ENCODE results near the gene EVA1A. TPM values are rescaled to one million over a fixed set of nuclear protein-coding genes. Genes with fewer than 3 reads are reported as not detected.

The EVA1A gene
- total RNA-seq, 1 experiment from 2014 or later, result 0.68 TPM

- DNase-seq, result no peak
- Mint-ChIP-seq H3K36me3 (ENCODE audit: insufficient read depth in 1 of 3, low read depth in 3 of 3) (peaks cover 0 to 4% (median 4%) of the 10 kb centered on the region in 3 experiments; a peak in 4 of 7 replicates), H3K4me3 (no peak overlapping the region), H3K4me1 (peaks cover 41 to 43% of the 10 kb centered on the region in 2 experiments), H3K9me3 (peaks cover 3 to 5% of the 10 kb centered on the region in 2 experiments; a peak in 3 of 5 replicates), H3K27me3 (ENCODE audit: low read depth) (peaks cover 1% of the 10 kb centered on the region; the same call in 1 of the 2 replicates), H3K27ac (no peak overlapping the region; a peak in 1 of 7 replicates)
- Histone ChIP-seq H2BK12ac (ENCODE audit: insufficient read length, low read depth, low read length) (no peak overlapping the region), H4K5ac (ENCODE audit: insufficient read length, low read depth, low read length) (no peak overlapping the region), H2AK5ac (ENCODE audit: insufficient read length, low read length) (no peak overlapping the region), H3K4ac (ENCODE audit: low read depth, low read length) (no peak overlapping the region), H3K4me2 (ENCODE audit: insufficient read depth, insufficient read length, low read length) (no peak overlapping the region), H3K27me3 (ENCODE audit: insufficient read depth, low read length) (no peaks in the 10 kb centered on the region), H3K27ac (ENCODE audit: insufficient read length, low read depth, low read length) (no peak overlapping the region), H3K23me2 (ENCODE audit: insufficient read length, low read depth, low read length, poor library complexity, severe bottlenecking) (no peaks in the 10 kb centered on the region), H2BK15ac (ENCODE audit: low read depth, low read length) (no peak overlapping the region), H3K18ac (ENCODE audit: insufficient read length, low read depth, low read length) (no peak overlapping the region), H3K14ac (ENCODE audit: insufficient read depth, low read length) (no peak overlapping the region), H3K9me3 (ENCODE audit: control insufficient read depth, low read depth, low read length) (no peaks in the 10 kb centered on the region), H4K20me1 (ENCODE audit: control insufficient read depth, insufficient read depth, insufficient read length) (no peaks in the 10 kb centered on the region), H3K9ac (ENCODE audit: extremely low read depth, insufficient read length, low read length) (no peak overlapping the region), H3K56ac (ENCODE audit: insufficient read length, low read depth, low read length) (no peak overlapping the region), H2BK5ac (ENCODE audit: insufficient read length, low read length) (no peak overlapping the region), H4K8ac (replicated peaks; ENCODE audit: insufficient read length, low read depth, low read length) (no peak overlapping the region), H2AFZ (ENCODE audit: low read length) (no peak overlapping the region), H3K79me1 (ENCODE audit: insufficient read depth, low read depth, low read length, poor library complexity, severe bottlenecking) (no peaks in the 10 kb centered on the region), H4K91ac (ENCODE audit: insufficient read length, low read depth, low read length) (no peak overlapping the region), H3K79me2 (ENCODE audit: insufficient read depth, low read length) (no peaks in the 10 kb centered on the region), H3K4me1 (ENCODE audit: insufficient read depth, low read length) (no peaks in the 10 kb centered on the region; the same call in 1 of the 2 replicates), H2BK20ac (ENCODE audit: low read depth, low read length, poor library complexity, severe bottlenecking) (no peak overlapping the region), H3T11ph (ENCODE audit: low read length) (no peak overlapping the region), H2BK120ac (ENCODE audit: low read depth, low read length, poor library complexity, severe bottlenecking) (no peak overlapping the region), H3K23ac (ENCODE audit: insufficient read length, low read depth, low read length) (no peak overlapping the region)
- no peak for TF ChIP-seq CTCF (conservative IDR thresholded peaks at IDR 0.05)
- WGBS (ENCODE audit: extremely low coverage, insufficient read length, low lambda C conversion rate), result no CpG with 5 or more reads among the region's 2 CpGs
Observed at GRCh38 chr2:75475976-75476375, 84.8 kb downstream of the EVA1A start.

Data from H9 (cell line).